ENCODE measurements around the gene TMX4. TPM values are rescaled to one million over a fixed set of nuclear protein-coding genes. Genes with fewer than 3 reads are reported as not detected.

The TMX4 gene
- total and polyA plus RNA-seq, 12 donors = 26.7 to 169 (median 115) TPM

- TF ChIP-seq CTCF (IDR thresholded peaks at IDR 0.05) = no peak
- Histone ChIP-seq H3K27me3 (no peaks in the 10 kb centered on the region), H3K9me3 (no peaks in the 10 kb centered on the region), H3K36me3 (no peaks in the 10 kb centered on the region), H3K4me3 (no peak overlapping the region), H3K4me1 (no peaks in the 10 kb centered on the region), H3K27ac (no peak overlapping the region)
- DNase-seq = no peak
- WGBS, 2 donors = 95% methylated on average over 2 of the region's 2 CpGs
- intact Hi-C loops (cut with DNase I) = loop anchor here in 1 of 10 donors (10.0 kb wide), 1 partner anchor 59 kb away; no protein-coding TSS in a partner anchor
- ATAC-seq = no peak
Observed at GRCh38 chr20:8065691-8066090, 46.1 kb upstream of the TMX4 start.

- intact Hi-C loops (cut with DNase I) = loop anchor here in 2 of 10 donors (5.0 to 10.0 kb wide), 2 partner anchors 62 to 745 kb away; no protein-coding TSS in a partner anchor
- Histone ChIP-seq H3K27ac (no peak overlapping the region), H3K36me3 (no peaks in the 10 kb centered on the region), H3K4me3 (no peak overlapping the region), H3K4me1 (no peaks in the 10 kb centered on the region), H3K27me3 (no peaks in the 10 kb centered on the region), H3K9me3 (no peaks in the 10 kb centered on the region)
- TF ChIP-seq CTCF (IDR thresholded peaks at IDR 0.05) = no peak
- DNase-seq (no peak), ATAC-seq (no peak)
- 76 to 79% methylated on average over 6 of the region's 6 CpGs for WGBS, 2 donors
Observed at GRCh38 chr20:8062756-8063155, 43.2 kb upstream of the TMX4 start.

GRCh38 chr20:8061861-8062518, 42.4 kb upstream of the TMX4 start:
- Histone ChIP-seq H3K4me3 (no peak overlapping the region), H3K27ac (no peak overlapping the region), H3K4me1 (no peaks in the 10 kb centered on the region), H3K27me3 (no peaks in the 10 kb centered on the region), H3K36me3 (no peaks in the 10 kb centered on the region), H3K9me3 (no peaks in the 10 kb centered on the region)
- no peak for TF ChIP-seq CTCF (IDR thresholded peaks at IDR 0.05)
- DNase-seq (no peak), ATAC-seq (no peak)
- intact Hi-C loops (cut with DNase I) = loop anchor here in 2 of 10 donors (5.0 to 10.0 kb wide), 2 partner anchors 63 to 745 kb away; no protein-coding TSS in a partner anchor
- 60 to 64% methylated on average over 5 of the region's 5 CpGs for WGBS, 2 donors

GRCh38 chr20:8060977-8061376, 41.4 kb upstream of the TMX4 start:
- H3K4me1 ChIP-seq = no peaks in the 10 kb centered on the region
- ATAC-seq = no peak

More at GRCh38 chr20:8060977-8061376, 41.4 kb upstream of the TMX4 start:
- TF ChIP-seq CTCF (IDR thresholded peaks at IDR 0.05) = no peak
- intact Hi-C loops (cut with DNase I) = loop anchor here in 2 of 10 donors (5.0 to 10.0 kb wide), 2 partner anchors 64 to 746 kb away; no protein-coding TSS in a partner anchor
- DNase-seq = no peak
- Histone ChIP-seq H3K4me3 (no peak overlapping the region), H3K27me3 (no peaks in the 10 kb centered on the region), H3K36me3 (no peaks in the 10 kb centered on the region), H3K9me3 (no peaks in the 10 kb centered on the region), H3K27ac (no peak overlapping the region)
